Measurements from ENCODE around the gene MTA1.

MTA1 gene

DNA sequence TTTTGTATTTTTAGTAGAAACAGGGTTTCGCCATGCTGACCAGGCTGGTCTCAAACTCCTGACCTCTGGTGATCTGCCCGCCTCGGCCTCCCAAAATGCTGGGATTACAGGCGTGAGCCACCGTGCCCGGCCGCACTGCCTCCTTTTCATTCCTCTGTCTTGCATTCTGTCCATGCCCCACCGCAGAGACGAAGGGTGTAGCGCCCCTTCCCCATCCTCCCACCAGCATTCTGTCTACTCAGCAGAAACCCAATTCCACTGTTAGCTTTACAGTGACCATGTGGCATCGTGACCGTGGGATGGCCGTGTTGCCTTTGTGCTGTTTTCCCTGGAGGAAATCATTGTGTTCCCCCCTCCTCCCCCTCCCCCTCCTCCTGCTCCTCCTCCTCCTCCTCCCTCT, 11.0 kb upstream of the MTA1 start:
- Histone ChIP-seq H3K36me3 (no peaks in the 10 kb centered on the region), H3K27ac (no peak overlapping the region), H3K27me3 (ENCODE audit: insufficient read depth, low read depth, severe bottlenecking) (no peaks in the 10 kb centered on the region), H3K9me3 (ENCODE audit: severe bottlenecking) (no peaks in the 10 kb centered on the region), H3K4me3 (ENCODE audit: low read depth, low read length) (no peak overlapping the region)
- no peak for DNase-seq
- TF ChIP-seq, protein P1, sequence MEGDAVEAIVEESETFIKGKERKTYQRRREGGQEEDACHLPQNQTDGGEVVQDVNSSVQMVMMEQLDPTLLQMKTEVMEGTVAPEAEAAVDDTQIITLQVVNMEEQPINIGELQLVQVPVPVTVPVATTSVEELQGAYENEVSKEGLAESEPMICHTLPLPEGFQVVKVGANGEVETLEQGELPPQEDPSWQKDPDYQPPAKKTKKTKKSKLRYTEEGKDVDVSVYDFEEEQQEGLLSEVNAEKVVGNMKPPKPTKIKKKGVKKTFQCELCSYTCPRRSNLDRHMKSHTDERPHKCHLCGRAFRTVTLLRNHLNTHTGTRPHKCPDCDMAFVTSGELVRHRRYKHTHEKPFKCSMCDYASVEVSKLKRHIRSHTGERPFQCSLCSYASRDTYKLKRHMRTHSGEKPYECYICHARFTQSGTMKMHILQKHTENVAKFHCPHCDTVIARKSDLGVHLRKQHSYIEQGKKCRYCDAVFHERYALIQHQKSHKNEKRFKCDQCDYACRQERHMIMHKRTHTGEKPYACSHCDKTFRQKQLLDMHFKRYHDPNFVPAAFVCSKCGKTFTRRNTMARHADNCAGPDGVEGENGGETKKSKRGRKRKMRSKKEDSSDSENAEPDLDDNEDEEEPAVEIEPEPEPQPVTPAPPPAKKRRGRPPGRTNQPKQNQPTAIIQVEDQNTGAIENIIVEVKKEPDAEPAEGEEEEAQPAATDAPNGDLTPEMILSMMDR (IDR thresholded peaks at IDR 0.05; ENCODE audit: low read depth, low read length), result no peak

DNA sequence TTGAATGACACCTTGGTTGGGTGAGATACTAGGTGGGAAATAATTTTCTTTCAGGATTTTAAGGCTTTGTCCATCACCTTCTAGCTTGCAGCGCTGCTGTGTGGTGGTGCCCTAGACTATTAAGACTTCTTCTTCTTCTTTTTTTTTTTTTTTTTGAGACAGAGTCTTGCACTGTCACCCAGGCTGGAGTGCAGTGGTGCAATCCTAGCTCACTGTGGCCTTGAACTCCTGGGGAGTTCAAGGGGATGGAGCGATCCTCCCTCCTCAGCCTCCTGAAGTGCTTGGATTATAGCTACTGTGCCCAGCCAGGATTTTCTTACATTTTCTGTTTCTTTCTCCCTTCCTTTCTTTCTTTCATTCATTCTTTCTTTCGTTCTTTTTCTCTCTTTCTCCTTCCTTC, 10.3 kb upstream of the MTA1 start:
- H3K9me3 ChIP-seq (ENCODE audit: severe bottlenecking), result no peaks in the 10 kb centered on the region
- H3K27ac ChIP-seq, result no peak overlapping the region
- H3K4me3 ChIP-seq (ENCODE audit: low read depth, low read length), result no peak overlapping the region
- H3K27me3 ChIP-seq (ENCODE audit: insufficient read depth, low read depth, severe bottlenecking), result no peaks in the 10 kb centered on the region
- DNase-seq, result no peak
- H3K36me3 ChIP-seq, result no peaks in the 10 kb centered on the region
- TF ChIP-seq, protein P1 (IDR thresholded peaks at IDR 0.05; ENCODE audit: low read depth, low read length), result no peak

DNA sequence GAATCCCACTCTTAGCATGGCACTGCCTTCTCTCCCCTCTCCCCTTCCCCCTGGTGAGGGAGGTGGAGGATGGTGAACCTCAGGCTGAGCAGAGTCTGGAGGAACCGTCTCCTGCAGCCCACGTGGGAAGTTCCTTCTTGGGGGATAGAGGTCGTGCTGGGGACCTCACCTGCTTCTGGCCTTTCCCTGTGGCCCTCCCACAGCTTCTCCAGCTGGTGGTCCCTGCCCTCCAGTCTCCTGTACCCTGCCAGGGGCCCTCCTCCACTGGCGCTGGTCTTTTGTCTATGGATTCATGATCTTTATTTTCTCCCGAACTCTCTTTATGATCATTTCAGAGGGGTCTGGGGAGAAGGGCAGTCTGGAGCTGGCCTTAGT, 9.0 kb upstream of the MTA1 start:
- Histone ChIP-seq H3K4me3 (ENCODE audit: low read depth, low read length) (peak overlapping the region; percentile 49), H3K9me3 (ENCODE audit: severe bottlenecking) (no peaks in the 10 kb centered on the region), H3K36me3 (no peaks in the 10 kb centered on the region), H3K27ac (no peak overlapping the region), H3K27me3 (ENCODE audit: insufficient read depth, low read depth, severe bottlenecking) (no peaks in the 10 kb centered on the region)
- TF ChIP-seq, protein P1 (IDR thresholded peaks at IDR 0.05; ENCODE audit: low read depth, low read length), result no peak
- DNase-seq, result no peak

DNA sequence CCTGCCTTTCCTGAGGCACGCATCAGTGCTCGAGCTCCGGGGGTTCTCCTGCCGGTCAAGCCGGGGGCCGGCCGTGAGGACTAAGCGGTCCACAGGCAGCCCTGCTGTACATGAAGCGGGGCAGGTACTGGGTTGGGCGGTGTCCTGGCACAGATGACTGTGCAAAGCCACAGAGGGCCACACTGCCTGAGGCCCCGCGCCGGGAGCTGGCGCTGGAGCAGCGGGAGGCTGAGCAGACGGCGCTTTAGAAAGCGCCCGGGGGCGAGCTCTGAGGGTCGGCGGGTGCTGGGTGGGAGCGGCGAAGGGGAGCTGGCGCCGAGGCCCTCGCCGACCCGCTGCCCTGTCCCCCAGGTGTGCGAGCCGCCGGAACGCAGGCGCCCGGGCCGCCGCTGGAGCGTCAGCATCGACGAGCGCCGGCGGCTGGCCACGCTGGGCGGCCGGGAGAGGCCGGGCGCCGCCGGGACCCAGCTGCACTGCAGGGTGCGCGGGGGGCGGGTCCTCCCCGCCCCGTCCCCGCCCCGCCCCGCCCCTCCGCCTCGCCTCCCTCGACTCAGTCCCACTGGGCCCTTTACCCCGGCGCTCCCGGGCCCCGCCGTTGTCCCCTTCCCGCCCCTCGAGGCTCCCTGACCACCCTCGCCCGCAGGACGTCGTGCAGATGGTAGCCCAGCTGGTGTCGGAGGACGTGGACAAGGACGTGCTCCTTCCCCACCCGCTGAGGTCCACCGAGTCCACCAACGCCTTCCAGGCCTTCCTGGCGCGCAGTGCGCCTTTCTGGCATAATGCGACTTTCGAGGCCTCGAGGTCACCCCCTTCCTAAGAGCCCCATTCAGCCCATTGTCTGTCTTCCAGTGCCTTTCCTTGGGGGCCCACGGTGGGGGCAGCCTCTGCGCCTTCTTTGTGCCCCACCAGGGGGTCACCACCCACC, 8.3 kb upstream of the MTA1 start:
- peak; percentile 40 for DNase-seq
- Histone ChIP-seq H3K4me3 (ENCODE audit: low read depth, low read length) (peak overlapping the region; percentile 49), H3K27me3 (ENCODE audit: insufficient read depth, low read depth, severe bottlenecking) (no peaks in the 10 kb centered on the region), H3K27ac (peak overlapping the region; percentile 24), H3K9me3 (ENCODE audit: severe bottlenecking) (no peaks in the 10 kb centered on the region), H3K36me3 (no peaks in the 10 kb centered on the region)
- TF ChIP-seq, protein P1 (IDR thresholded peaks at IDR 0.05; ENCODE audit: low read depth, low read length), result no peak

DNA sequence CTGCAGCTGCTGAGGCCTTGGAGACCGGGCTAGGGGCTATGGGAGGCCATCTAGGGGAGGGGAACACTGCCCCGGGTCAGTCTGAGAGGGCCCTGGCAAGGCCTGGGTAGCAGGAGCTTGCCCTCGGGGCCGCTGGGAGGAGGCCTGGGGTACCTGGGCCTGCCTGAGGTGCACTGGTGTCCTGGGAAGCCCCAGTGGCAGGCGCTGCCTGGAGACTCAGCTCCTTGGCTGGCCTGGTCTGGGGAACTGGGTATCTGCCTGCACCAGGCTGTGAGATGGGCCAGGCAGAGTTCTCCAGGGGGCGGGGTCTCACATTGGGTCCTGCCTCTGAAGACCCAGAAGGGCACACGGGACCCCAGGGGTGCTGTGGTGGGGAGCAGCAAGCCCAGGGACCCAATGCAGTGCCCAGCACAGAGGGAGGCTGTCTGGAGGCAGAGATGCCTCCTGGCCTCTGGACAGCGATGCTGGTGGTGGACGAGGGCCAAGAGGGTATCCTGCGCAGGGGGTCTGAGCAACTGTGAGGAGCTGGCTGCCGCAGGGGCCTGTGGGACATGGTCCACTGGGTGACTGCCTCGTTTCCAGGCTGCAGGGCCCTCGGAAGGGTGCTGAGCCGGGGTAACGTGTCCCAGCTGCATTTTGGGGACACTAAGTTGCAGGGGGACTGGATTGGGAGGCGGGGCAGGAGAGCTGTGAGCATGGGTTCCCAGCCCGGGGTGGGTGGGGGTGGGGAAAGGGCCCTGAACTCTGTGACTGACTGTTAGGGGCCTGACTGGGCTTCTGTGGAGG, 7.4 kb upstream of the MTA1 start:
- H3K27ac ChIP-seq, result peak overlapping the region; percentile 13
- H3K4me3 ChIP-seq (ENCODE audit: low read depth, low read length), result no peak overlapping the region
- no peaks in the 10 kb centered on the region for H3K9me3 ChIP-seq (ENCODE audit: severe bottlenecking)
- TF ChIP-seq, protein P1 (IDR thresholded peaks at IDR 0.05; ENCODE audit: low read depth, low read length), result no peak
- DNase-seq, result peak; percentile 13
- no peaks in the 10 kb centered on the region for H3K27me3 ChIP-seq (ENCODE audit: insufficient read depth, low read depth, severe bottlenecking)
- no peaks in the 10 kb centered on the region for H3K36me3 ChIP-seq

Data from WERI-Rb-1 (cell line).